Measurements from ENCODE around the gene GJC2.
"Not testable (repeated sequence)": the region's sequence is repeated elsewhere in the genome, so short reads cannot be mapped to it uniquely, and the experiment has no call there.

The GJC2 gene

DNA sequence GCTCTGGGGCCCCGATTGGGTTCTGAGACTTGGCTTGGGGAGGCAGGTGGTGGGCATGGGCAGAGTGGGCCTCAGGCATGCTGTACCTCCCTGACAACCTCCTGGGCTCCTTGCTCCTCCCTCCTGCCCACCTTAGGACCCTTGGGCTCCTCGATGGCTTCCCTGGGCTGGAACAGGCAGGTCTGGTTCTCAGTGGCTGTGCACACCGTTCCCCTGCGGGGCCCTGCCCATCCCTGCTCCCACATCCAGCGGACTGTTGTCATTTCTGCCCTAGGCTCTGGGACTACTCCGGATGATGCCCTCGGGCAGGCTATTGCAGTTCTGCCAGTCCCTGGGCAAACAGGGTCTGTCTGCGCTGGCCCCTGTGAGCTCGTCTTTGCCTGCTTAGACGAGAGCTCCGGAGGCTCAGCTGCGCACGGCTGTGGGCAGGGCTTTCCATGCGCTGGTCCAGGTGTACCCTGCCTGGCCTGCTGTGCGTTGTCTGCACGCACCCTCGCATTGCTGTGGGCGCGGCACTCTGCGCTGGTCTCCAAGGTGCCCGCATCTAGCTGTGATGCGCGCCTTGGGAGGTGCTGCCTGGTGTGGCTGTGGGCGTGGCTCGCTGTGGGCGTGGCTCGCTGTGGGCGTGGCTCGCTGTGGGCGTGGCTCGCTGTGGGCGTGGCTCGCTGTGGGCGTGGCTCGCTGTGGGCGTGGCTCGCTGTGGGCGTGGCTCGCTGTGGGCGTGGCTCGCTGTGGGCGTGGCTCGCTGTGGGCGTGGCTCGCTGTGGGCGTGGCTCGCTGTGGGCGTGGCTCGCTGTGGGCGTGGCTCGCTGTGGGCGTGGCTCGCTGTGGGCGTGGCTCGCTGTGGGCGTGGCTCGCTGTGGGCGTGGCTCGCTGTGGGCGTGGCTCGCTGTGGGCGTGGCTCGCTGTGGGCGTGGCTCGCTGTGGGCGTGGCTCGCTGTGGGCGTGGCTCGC, 24.1 kb downstream of the GJC2 start:
- peak; percentile 41 for DNase-seq (ENCODE audit: low spot score)

- peak; percentile 61 for DNase-seq (ENCODE audit: low spot score)
Observed at GRCh38 chr1:228174482-228175315, 25.0 kb downstream of the GJC2 start.

- DNase-seq (ENCODE audit: low spot score): no peak
Observed at GRCh38 chr1:228175316-228176023, 25.7 kb downstream of the GJC2 start.

GRCh38 chr1:228176024-228176395, 26.3 kb downstream of the GJC2 start:
- DNase-seq (ENCODE audit: low spot score): no peak

DNA sequence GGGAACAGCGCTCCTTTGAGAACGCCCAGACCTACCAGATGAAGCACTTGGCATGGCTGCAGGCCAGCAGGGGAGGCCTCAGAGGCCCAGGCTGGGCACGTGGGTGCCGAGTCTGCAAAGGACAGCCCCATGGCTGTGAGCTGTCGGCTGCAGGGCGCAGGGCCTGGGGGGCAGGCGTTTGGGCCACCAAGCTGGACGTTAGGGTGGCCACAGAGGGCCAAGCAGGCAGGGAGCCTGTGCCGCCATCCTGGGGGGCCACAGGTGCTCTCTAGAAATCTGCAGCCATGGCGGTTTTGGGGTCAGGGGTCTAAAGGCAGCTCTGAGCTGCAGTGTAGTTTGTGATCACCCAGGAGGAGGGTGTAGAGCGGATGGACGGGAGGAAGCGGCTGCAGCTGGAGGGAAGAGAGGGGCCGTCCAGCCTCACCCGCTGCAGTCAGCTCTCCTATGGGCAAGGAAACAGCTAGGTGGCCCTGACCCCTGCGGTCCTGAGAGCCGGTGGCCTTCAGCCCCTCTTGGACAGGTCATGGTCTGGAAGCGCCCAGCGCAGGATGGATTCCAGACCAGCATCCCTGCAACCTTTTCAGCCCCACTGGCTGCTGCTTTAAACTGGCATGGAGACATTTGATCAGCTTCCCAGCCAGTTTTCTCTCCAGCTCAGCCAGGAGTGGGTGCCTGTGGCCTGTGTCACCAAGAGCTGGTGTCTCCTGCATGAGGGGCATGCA, 26.9 kb downstream of the GJC2 start:
- DNase-seq (ENCODE audit: low spot score): no peak

GRCh38 chr1:228177183-228177475, 27.4 kb downstream of the GJC2 start:
- DNase-seq (ENCODE audit: low spot score): no peak

DNA sequence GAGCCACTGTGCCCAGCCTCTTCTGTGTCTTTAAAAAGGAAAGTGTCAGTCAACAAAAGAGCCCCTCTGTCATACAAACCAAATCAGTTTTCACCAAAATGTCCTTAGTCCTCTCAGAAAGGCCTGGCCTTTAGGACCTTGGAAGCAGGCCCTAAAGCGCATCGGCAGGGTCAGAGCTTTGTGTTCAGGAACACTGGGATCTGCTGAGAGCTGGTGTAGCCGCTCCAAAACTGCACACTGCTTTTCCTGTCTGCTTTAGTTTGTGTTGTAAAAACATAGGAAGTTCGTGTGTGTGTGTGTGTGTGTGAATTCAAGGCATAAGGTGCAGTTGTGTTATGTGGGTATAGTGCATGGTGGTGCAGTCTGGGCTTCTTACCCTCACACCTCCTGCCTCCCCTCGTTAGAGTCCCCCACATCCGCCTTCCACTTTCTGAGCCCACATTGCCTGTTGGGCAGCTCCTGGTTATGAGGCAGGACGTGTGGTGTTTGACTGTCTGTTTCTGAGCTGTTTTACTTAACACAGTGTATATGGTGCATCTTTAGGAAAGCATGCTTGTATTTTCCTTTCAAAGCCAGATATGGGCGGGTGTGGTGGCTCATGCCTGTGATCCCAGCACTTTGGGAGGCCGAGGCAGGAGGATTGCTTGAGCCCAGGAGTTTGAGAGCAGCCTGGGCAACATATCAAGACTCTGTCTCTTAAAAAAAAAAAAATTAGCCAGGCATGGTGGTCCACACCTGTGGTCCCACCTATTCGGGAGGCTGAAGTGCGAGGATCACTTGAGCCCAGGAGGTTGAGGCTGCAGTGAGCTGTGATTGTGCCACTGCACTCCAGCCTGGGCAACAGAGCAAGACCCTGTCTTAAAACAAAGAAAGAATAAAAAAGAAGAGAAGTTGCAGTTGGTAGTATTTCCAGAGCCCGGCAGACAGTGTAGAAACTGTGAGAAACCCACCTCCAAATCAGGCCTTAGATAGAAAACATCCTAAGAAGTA, 28.3 kb downstream of the GJC2 start:
- DNase-seq (ENCODE audit: low spot score): no peak

- DNase-seq (ENCODE audit: low spot score): no peak
Observed at GRCh38 chr1:228178737-228179684, 29.3 kb downstream of the GJC2 start.

GRCh38 chr1:228180271-228180958, 30.7 kb downstream of the GJC2 start:
- peak; percentile 14 for DNase-seq (ENCODE audit: low spot score)

GRCh38 chr1:228180959-228181644, 31.4 kb downstream of the GJC2 start:
- no peak for DNase-seq (ENCODE audit: low spot score)

GRCh38 chr1:228181645-228182034, 31.9 kb downstream of the GJC2 start:
- no peak for DNase-seq (ENCODE audit: low spot score)

GRCh38 chr1:228182296-228183030, 32.7 kb downstream of the GJC2 start:
- DNase-seq (ENCODE audit: low spot score): no peak

GRCh38 chr1:228184152-228184551, 34.4 kb downstream of the GJC2 start:
- no peak for DNase-seq (ENCODE audit: low spot score)

DNA sequence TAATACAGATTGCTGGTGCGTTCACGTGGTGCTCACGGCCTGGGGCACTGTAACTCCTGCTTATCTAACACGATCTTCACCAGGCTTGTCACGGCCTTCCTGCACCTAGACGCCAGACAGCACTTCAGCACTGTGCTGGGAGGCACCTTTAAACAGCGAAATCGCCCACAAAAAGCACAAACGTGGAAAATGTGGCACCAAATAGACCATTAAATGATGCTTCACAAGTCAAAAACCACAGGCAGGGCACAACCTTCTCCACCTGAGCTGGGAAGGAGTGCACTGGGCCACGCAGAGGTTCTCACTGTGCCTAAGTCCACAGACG, 35.9 kb downstream of the GJC2 start:
- DNase-seq (ENCODE audit: low spot score): no peak

DNA sequence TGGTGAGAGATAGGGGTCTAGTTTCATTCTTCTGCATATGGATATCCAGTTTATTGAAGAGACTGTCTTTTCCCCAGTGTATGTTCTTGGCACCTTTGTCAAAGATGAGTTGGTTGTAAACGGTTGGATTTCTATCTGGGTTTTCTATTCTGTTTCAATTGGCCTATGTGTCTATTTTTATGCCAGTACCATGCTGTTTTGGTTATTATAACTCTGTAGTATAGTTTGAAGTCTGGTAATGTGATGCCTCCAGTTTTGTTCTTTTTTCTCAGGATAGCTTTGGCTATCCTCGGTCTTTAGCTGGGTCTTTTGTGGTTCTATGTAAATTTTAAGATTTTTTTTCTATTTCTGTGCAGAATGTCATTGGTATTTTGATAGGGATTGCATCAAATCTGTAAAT, 38.5 kb downstream of the GJC2 start:
- not testable (repeated sequence) for DNase-seq (ENCODE audit: low spot score)

- DNase-seq (ENCODE audit: low spot score): no peak
Observed at GRCh38 chr1:228190182-228190581, 40.5 kb downstream of the GJC2 start.

GRCh38 chr1:228190778-228191177, 41.0 kb downstream of the GJC2 start:
- no peak for DNase-seq (ENCODE audit: low spot score)

DNA sequence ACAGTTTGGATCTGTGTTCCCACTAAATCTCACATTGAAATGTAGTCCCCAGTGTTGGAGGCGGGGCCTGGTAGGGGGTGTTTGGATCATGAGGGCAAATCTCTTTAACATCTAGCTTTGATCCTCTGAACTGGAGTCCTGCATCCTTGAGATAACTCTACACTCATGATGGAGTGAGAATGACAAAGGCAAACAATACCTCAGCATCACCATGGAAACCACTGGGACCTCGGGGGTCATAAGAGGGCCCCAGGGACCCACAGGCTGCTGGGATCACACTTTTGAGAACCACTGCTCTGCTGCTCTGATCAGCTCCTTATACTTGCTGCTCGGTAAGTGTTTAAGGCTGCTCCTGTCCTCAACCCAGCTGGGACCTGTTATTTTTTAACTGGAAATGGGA, 44.7 kb downstream of the GJC2 start:
- DNase-seq (ENCODE audit: low spot score): no peak
